SK-N-SH (cell line): ENCODE results near the gene MRPL23.

Source experiments
- POLR2AphosphoS5 ChIP-seq: IDR thresholded peaks from 2 replicates; pipeline ENCODE4 v1.6.1; 2012; ENCODE audit warnings: low read depth, low read length
- RAD21 ChIP-seq: IDR thresholded peaks from 2 replicates; pipeline ENCODE4 v1.6.1; 2012; ENCODE audit warnings: mild to moderate bottlenecking, low read length
- RCOR1 ChIP-seq: fragments of 150-350 bp; IDR thresholded peaks from 2 replicates; pipeline ENCODE4 v1.6.1; 2017; ENCODE audit warnings: antibody characterized with exemption, low read length
- RFX5 ChIP-seq: IDR thresholded peaks from 2 replicates; pipeline ENCODE4 v1.6.1; 2012; ENCODE audit warnings: mild to moderate bottlenecking, improper control_type of control experiment, low read length
- TAF1 ChIP-seq: IDR thresholded peaks from 2 replicates; pipeline ENCODE4 v1.6.1; 2012; ENCODE audit warnings: low read depth, mild to moderate bottlenecking, low read length, moderate library complexity, borderline replicate concordance
- TF ChIP-seq, protein P1 (sequence below): fragments of 200-600 bp; sonication (generic); IDR thresholded peaks from 2 replicates; pipeline ENCODE4 v1.6.1; 2017; ENCODE audit warnings: antibody characterized with exemption, mild to moderate bottlenecking, moderate library complexity

DNA sequence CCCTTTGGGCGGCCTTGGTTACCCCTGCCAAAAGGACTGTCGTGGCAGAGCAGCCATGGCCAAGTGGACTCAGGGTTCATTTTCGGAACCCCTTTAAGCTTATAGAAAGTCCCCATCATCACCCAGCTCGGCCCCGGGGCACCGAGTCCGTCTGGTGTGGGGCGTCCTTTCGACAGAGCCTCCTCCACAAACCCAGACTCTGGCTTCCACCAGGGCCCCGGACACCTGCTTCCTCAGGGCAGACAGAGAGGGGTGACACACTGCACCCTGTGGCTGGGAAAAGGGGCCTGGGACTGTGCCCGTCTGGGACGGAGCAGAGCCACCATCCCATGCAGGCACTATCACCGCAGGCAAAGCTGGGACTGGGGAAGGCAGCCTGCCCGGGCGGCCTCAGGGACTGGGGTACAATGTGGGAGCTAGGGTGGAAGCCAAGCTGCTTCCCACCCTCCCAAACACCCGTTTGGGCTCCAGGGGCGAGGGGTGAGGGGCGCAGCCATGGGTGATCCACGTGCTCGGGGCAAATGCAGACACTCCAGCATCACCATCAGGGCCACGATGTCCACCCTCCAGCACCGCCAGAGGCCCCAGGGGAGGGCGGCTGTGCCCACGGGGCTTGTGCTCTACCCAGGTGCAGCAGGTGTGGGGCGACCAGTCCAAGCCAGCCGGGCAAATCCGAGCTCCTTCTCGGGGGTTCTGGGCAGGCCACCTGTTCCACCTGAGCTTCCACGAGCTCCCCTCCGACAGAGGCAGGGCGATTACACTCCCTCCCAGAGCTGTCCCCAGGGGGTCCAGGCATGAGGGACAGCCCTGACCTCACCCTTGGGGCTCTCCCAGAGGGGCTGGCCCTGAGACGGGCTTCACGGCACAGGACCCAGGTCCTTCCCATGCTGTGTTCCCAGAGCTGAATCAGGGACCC is 11.7 kb upstream of the MRPL23 start:
- no peak for TF ChIP-seq RCOR1
- TF ChIP-seq TAF1: no peak
- TF ChIP-seq POLR2AphosphoS5: no peak
- TF ChIP-seq, protein P1, sequence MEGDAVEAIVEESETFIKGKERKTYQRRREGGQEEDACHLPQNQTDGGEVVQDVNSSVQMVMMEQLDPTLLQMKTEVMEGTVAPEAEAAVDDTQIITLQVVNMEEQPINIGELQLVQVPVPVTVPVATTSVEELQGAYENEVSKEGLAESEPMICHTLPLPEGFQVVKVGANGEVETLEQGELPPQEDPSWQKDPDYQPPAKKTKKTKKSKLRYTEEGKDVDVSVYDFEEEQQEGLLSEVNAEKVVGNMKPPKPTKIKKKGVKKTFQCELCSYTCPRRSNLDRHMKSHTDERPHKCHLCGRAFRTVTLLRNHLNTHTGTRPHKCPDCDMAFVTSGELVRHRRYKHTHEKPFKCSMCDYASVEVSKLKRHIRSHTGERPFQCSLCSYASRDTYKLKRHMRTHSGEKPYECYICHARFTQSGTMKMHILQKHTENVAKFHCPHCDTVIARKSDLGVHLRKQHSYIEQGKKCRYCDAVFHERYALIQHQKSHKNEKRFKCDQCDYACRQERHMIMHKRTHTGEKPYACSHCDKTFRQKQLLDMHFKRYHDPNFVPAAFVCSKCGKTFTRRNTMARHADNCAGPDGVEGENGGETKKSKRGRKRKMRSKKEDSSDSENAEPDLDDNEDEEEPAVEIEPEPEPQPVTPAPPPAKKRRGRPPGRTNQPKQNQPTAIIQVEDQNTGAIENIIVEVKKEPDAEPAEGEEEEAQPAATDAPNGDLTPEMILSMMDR: no peak
- TF ChIP-seq RAD21: no peak
- TF ChIP-seq RFX5: no peak
